ENCODE results near the gene COBL. TPM values are rescaled to one million over a fixed set of nuclear protein-coding genes. Genes with fewer than 3 reads are reported as not detected.

COBL gene
- total and polyA plus RNA-seq, 2 of the 4 experiments (the other 2 are of a cell fraction) = under 0.01 TPM; not detected in 1

DNA sequence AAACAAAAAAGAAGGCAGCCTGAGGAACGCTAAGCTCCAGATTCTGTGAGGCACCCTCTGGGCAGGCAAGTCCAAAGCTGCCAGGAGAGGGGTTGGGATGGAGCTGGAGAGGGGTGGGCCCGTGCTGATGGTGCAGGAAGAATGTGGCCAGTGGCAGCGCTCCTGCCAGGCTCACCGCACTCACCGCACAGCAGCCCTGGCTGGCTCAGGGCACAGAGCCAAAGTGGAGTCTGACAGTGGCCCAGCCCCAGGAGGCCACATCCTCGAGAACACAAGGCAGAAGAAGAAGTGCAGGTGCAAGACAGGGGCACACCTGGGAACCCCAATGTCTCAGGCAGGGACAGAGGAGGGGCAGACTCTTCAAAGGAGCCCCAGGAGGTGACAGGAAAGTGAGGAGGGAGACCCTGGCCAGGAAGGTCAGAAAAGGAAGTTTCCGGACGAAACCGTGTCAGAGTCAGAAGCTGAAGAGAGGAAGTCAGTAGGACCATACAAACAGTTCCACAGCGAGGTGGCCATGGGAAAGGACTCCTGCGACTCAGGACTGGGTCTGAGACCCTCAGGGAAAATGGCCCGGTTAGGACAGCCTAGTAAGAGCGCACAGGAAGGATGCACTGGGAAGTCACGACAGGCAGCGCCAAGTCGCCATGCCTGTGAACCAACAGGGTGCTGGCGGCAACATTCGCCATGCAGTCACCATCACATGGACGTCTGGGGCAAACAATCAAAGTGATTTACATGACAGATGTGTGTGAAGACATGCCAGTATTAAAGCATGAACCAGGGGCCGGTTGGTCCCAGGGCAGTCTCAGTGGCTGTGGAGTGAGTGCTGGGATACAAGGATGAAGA, 54.4 kb downstream of the COBL start (continued):
- no peak for TF ChIP-seq POLR2A (IDR thresholded peaks at IDR 0.05; ENCODE audit: low read depth, low read length)

DNA sequence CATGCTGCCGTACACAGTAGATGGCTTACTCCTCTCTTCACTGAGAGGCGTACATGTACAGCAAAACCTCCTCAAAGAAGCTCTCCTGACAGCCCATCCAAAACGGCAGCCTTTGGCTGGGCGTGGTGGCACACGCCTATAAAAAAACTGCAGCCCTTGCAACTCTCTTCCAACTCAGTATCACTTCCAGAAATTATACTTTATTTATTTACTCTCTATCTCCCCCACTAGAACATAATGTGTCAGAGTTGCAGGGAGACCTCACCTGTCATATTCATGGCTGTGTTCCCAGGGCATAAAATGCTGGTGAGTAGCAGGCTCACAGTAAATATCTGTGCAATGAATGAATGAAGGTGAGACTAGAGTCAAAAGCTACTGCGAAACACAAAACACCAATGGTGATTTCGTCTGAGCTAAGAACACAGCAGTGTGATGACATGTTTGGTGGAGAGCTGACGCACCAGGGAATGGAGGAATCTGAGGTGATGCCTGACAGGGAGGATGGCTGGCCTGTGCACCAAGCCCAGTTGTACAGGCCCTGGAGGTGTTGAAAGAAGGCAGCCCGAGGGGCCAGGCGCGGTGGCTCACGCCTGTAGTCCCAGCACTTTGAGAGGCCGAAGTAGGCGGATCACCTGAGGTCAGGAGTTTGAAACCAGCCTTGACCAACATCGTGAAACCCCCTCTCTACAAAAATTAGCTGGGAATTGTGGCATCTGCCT, 55.3 kb downstream of the COBL start:
- no peak overlapping the region for H3K23ac ChIP-seq (ENCODE audit: low read depth, low read length)
- H3K9ac ChIP-seq (ENCODE audit: low read depth, low read length) = no peak overlapping the region
- no peak overlapping the region for H2BK15ac ChIP-seq (ENCODE audit: low read depth, low read length)
- no peaks in the 10 kb centered on the region for H3K9me3 ChIP-seq (ENCODE audit: control insufficient read depth, insufficient read depth, low read length)
- no peak overlapping the region for H4K8ac ChIP-seq (ENCODE audit: low read depth in 2 of 2, low read length in 2 of 2)
- no peak overlapping the region for H3K18ac ChIP-seq (ENCODE audit: low read depth, low read length)
- ChIA-PET POLR2A (ENCODE audit: unreplicated experiment) (no interaction called here), CTCF (no interaction called here)
- no TSS peak for BruUV-seq (replicated peaks)
- intact Hi-C loops (cut with micrococcal nuclease) (no loop called here), in situ Hi-C loops (cut with MboI; ENCODE audit: low sequenced_read_pairs) (no loop called here), dilution Hi-C loops (cut with HindIII; ENCODE audit: low sequenced_read_pairs, unreplicated experiment) (no loop called here)
- H3K4me3 ChIP-seq (ENCODE audit: insufficient read depth, low read depth, low read length) = no peak overlapping the region
- TF ChIP-seq CHD1 (IDR thresholded peaks at IDR 0.05; ENCODE audit: low read depth, low read length) = no peak
- TF ChIP-seq POLR2A (IDR thresholded peaks at IDR 0.05; ENCODE audit: low read depth, low read length) = no peak
- TF ChIP-seq, protein P1, sequence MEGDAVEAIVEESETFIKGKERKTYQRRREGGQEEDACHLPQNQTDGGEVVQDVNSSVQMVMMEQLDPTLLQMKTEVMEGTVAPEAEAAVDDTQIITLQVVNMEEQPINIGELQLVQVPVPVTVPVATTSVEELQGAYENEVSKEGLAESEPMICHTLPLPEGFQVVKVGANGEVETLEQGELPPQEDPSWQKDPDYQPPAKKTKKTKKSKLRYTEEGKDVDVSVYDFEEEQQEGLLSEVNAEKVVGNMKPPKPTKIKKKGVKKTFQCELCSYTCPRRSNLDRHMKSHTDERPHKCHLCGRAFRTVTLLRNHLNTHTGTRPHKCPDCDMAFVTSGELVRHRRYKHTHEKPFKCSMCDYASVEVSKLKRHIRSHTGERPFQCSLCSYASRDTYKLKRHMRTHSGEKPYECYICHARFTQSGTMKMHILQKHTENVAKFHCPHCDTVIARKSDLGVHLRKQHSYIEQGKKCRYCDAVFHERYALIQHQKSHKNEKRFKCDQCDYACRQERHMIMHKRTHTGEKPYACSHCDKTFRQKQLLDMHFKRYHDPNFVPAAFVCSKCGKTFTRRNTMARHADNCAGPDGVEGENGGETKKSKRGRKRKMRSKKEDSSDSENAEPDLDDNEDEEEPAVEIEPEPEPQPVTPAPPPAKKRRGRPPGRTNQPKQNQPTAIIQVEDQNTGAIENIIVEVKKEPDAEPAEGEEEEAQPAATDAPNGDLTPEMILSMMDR (conservative IDR thresholded peaks at IDR 0.05; ENCODE audit: low read depth, low read length) = no peak
- H3K4ac ChIP-seq (ENCODE audit: low read depth, low read length) = no peak overlapping the region
- no peak overlapping the region for H2AK5ac ChIP-seq (ENCODE audit: low read depth, low read length)
- H4K91ac ChIP-seq (ENCODE audit: insufficient read depth, low read depth, low read length) = no peak overlapping the region
- no peak overlapping the region for H2BK120ac ChIP-seq (ENCODE audit: low read depth, low read length)
- no peak for ATAC-seq (ENCODE audit: low read depth)
- no peak overlapping the region for H2BK5ac ChIP-seq (ENCODE audit: low read depth, low read length, poor library complexity, severe bottlenecking)
- no peak overlapping the region for H3K14ac ChIP-seq (replicated peaks; ENCODE audit: low read depth, low read length)
- no peak for DNase-seq
- no peak overlapping the region for H3K4me2 ChIP-seq (ENCODE audit: low read depth, low read length)
- H3K27me3 ChIP-seq (ENCODE audit: control insufficient read depth, insufficient read depth, low read length) = no peaks in the 10 kb centered on the region
- H3K4me1 ChIP-seq (ENCODE audit: control insufficient read depth, insufficient read depth, low read length) = no peaks in the 10 kb centered on the region
- H2AK9ac ChIP-seq (replicated peaks; ENCODE audit: low read depth, low read length, poor library complexity) = no peak overlapping the region
- no peak overlapping the region for H2BK20ac ChIP-seq (ENCODE audit: low read depth, low read length)
- WGBS, 2 experiments (ENCODE audit: extremely low coverage in 2 of 2, insufficient read length in 1 of 2) = 90% methylated on average over 3 of the region's 15 CpGs; no CpG with 5 or more reads in 1 of the 2 experiments
- no peaks in the 10 kb centered on the region for H3K9me1 ChIP-seq (ENCODE audit: insufficient read depth, low read length)
- H4K5ac ChIP-seq (ENCODE audit: low read depth, low read length) = no peak overlapping the region
- no peaks in the 10 kb centered on the region for H4K20me1 ChIP-seq (ENCODE audit: insufficient read depth, low read length)
- H3K79me1 ChIP-seq (ENCODE audit: low read depth in 1 of 2, low read length in 2 of 2) = no peaks in the 10 kb centered on the region
- H3K56ac ChIP-seq (ENCODE audit: extremely low read depth, insufficient read depth, low read length) = no peak overlapping the region
- H3K27ac ChIP-seq (ENCODE audit: insufficient read depth, low read length) = no peak overlapping the region
- H3K36me3 ChIP-seq (ENCODE audit: control insufficient read depth, insufficient read depth, low read length) = no peaks in the 10 kb centered on the region
- no peak overlapping the region for H2AFZ ChIP-seq (replicated peaks; ENCODE audit: low read length, poor library complexity)

Data from IMR-90 (cell line).